ENCODE data around the gene ABO. TPM values are rescaled to one million over a fixed set of nuclear protein-coding genes. Genes with fewer than 3 reads are reported as not detected.
A peak's percentile ranks its signal among the peaks of the same experiment; 100 is the strongest.
"Not testable (repeated sequence)": the region's sequence is repeated elsewhere in the genome, so short reads cannot be mapped to it uniquely, and the experiment has no call there.

Gene ABO
- total RNA-seq, 2 donors from 2014 or later: 1.7 to 2.1 TPM

DNA sequence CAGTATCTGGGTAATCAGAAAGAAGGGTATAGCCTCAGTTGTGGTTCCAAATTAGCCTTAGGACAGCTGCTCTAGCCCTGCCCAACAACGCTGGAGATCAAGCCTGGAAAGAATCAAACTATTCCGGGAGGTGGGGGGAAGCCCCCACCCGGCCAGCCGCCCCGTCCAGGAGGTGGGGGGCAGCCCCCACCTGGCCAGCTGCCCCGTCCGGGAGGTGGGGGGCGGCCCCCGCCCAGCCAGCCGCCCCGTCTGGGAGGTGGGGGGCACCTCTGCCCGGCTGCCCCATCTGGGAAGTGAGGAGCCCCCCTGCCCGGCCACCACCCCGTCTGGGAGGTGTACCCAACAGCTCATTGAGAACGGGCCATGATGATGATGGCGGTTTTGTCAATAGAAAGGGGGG lies 25.0 kb upstream of the ABO start:
- intact Hi-C loops (cut with DNase I); ATAC-seq; DNase-seq: not testable (repeated sequence)

- intact Hi-C loops (cut with DNase I): no loop called here
- DNase-seq (no peak), ATAC-seq (no peak)
Observed at GRCh38 chr9:133294257-133294656, 19.3 kb upstream of the ABO start.

DNA sequence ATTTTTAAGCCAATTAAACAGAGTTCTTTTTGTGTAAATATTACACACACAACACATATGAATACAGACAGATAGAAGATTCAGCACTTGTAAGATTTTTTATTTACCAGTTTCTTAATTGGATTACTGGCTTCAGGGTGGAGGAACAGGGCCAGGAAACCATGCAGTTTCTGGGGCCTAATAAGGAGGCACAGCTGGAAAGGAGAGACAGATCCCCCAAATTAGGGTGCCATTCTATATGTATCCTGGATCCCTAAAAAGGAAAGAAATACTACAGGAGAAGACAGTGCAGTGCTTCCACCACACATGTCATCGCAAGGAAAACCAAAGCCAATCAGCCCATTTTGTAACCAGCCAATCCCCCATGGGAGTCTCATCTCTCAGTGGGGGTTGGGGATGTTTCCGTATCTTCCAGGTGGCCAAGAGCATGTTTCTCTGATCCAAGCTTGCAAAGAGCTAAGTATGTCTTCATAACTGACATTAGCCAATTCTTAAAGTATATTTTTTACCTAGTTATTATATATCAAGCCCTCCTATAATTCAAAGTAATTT lies 15.8 kb upstream of the ABO start:
- intact Hi-C loops (cut with DNase I): no loop called here
- ATAC-seq (no peak), DNase-seq (no peak)

DNA sequence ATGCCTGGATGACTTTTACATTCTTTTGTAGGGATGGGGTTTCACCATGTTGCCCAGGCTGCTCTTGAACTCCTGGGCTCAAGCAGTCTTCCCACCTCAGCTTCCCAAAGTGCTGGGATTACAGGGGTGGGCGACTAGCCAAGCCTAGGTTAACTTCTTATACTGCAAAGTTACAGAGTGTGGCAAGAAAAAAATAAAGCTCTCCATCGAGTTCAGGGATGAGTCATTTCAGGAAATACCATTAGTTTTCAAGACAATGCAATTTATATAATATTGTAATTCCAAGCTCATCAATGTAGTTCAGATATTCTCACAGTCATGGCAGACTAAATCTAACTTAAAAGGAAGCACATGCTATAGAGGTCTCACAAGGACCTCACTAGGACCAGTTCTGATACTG lies 11.5 kb upstream of the ABO start:
- intact Hi-C loops (cut with DNase I): no loop called here
- DNase-seq: no peak
- ATAC-seq: no peak

GRCh38 chr9:133285252-133285775 lies 10.3 kb upstream of the ABO start:
- no peak for ATAC-seq
- no peak for DNase-seq
- intact Hi-C loops (cut with DNase I): no loop called here

- ATAC-seq (no peak), DNase-seq (no peak)
- intact Hi-C loops (cut with DNase I): no loop called here
Observed at GRCh38 chr9:133284362-133284761, 9.4 kb upstream of the ABO start.

- DNase-seq; ATAC-seq; intact Hi-C loops (cut with DNase I): not testable (repeated sequence)
Observed at GRCh38 chr9:133283255-133284032, 8.4 kb upstream of the ABO start.

DNA sequence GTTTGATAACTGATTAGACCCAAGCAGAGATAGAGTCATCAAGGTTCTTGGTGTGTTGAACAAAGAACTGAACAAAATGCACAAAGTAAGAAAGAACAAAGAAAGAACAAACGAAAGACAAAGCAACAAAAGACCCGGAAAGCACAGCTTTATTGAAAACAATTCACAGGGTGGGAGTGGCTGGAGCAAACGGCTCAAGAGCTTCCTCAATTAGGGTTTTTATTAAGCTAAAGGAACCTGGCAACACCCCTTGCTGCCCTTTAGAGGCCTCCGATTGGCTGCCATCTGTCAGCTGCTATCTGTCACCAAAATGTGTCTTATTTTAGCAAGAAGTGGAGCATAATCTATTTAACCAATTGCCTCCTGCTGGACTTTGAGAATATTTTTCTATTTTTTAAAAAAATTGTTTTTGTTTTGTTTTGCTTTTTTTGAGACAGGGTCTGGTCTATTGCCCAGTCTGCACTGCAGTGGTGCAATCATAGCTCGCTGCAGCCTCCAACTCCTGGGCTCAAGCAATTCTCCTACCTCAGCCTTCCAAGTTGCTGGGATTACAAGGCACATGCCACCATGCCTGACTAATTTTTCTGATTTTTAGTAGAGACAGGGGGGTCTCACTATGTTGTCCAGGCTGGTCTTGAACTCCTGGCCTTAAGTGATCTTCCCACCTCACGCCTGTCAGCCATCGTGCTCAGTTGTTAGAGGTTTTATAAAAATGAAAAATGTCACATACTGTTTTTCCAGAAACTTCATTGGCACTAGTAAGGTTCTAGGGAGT lies 7.7 kb upstream of the ABO start:
- no peak for DNase-seq
- no peak for ATAC-seq
- intact Hi-C loops (cut with DNase I): no loop called here

DNA sequence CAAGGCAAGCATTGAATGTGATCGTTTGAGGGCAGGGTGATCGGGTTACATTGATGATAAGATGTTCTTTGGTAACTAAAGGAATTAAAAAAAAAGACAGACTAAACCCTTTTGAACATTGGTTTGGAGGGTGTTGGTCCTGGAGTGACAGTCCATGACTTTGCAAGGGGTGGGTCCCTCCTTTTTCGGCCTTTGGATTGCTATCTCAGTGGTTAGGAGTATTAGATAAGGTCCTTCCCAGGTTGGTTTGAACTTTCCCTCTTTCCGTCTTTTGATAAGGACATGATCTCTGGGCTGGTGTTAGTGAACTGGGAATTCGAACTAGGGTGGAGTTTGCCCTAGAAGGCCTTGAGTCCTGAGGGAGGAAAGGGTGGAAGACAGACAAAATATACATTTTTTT lies 5.4 kb upstream of the ABO start:
- no peak for ATAC-seq
- DNase-seq: no peak
- intact Hi-C loops (cut with DNase I): no loop called here

- DNase-seq (no peak), ATAC-seq (no peak)
- intact Hi-C loops (cut with DNase I): loop anchor here in 1 of 2 donors (10.0 kb wide), 1 partner anchor 94 kb away; no protein-coding TSS in a partner anchor
Observed at GRCh38 chr9:133278161-133279114, 3.4 kb upstream of the ABO start.

DNA sequence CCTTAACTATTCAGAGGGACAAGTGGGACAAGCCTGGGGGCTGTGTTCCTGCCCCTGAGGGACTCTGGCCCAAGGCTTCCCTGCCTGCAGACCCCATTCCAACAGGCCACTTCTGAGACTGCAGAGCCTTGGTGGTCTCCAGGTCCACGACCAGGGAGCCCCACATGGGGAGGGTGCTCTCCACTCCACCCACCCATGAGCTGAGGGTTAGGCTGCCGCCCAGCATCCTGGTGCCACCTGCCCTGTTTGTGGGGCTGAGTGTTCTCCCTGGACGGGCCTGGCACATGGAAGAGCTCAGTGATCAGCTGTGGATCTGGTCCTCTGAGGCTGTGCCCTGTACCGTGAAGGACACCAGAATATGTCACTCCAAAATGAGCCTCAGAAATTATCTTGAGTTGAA lies 2.5 kb upstream of the ABO start:
- ATAC-seq (no peak), DNase-seq (no peak)
- intact Hi-C loops (cut with DNase I): loop anchor here in 1 of 2 donors (10.0 kb wide), 1 partner anchor 93 kb away; no protein-coding TSS in a partner anchor

DNA sequence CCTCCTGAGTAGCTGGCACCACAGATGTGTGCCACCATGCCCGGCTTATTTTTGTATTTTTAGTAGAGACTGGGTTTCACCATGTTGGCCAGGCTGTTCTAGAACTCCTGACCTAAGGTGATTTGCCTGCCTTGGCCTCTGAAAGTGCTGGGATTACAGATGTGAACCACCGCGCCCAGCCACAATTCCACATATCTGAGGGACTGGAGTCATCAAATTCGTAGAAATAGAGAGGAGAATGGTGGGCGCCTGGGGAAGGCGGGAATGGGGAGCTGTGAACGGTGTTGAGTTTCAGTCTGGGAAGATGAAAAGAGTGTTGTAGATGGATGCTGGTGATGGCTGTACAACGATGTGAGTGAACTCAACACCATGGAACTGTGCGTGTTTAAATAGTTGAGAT lies 1.9 kb upstream of the ABO start:
- DNase-seq (no peak), ATAC-seq (no peak)
- intact Hi-C loops (cut with DNase I): loop anchor here in 1 of 2 donors (10.0 kb wide), 1 partner anchor 92 kb away; no protein-coding TSS in a partner anchor

GRCh38 chr9:133276001-133276884 lies 1.2 kb upstream of the ABO start:
- intact Hi-C loops (cut with DNase I): loop anchor here in 1 of 2 donors (10.0 kb wide), 1 partner anchor 91 kb away; no protein-coding TSS in a partner anchor
- DNase-seq (no peak), ATAC-seq (no peak)

- DNase-seq (no peak), ATAC-seq (peak; percentile 27 to 45)
- intact Hi-C loops (cut with DNase I): loop anchor here (5.0 to 10.0 kb wide), 2 partner anchors 87 to 90 kb away; no protein-coding TSS in a partner anchor
Observed at GRCh38 chr9:133274236-133275104, 531 bp downstream of the ABO start.

- intact Hi-C loops (cut with DNase I): loop anchor here (5.0 to 10.0 kb wide), 2 partner anchors 87 to 89 kb away; no protein-coding TSS in a partner anchor
Observed at GRCh38 chr9:133273819-133274218, 1.2 kb downstream of the ABO start.

GRCh38 chr9:133273098-133273497 lies 1.9 kb downstream of the ABO start:
- no peak for ATAC-seq
- no peak for DNase-seq

More at GRCh38 chr9:133273819-133274218, 1.2 kb downstream of the ABO start:
- ATAC-seq: no peak
- no peak for DNase-seq

More at GRCh38 chr9:133273098-133273497, 1.9 kb downstream of the ABO start:
- intact Hi-C loops (cut with DNase I): loop anchor here (5.0 to 10.0 kb wide), 2 partner anchors 86 to 88 kb away; no protein-coding TSS in a partner anchor
